GM12878 (cell line): ENCODE results near the gene FERMT3. TPM values are rescaled to one million over a fixed set of nuclear protein-coding genes. Genes with fewer than 3 reads are reported as not detected.
A peak's percentile ranks its signal among the peaks of the same experiment; 100 is the strongest.

Source experiments
- ATAC-seq: fragments of 200-7000 bp; cut with Tn5 transposase; 3 replicates; pipeline ENCODE4 v1.9.1; 2020; ENCODE audit warnings: mild to moderate bottlenecking, moderate library complexity
- BruUV-seq: library from RNA; stranded (reverse); fragments of 400-500 nt; replicated peaks from 2 replicates; lab custom pipeline; 2021; lab: Mats Ljungman, UMichigan
- CTCF ChIA-PET: fragments of 300-600 bp; sonication (Branson Sonifier 250); formaldehyde crosslinking; extraction: SDS; loops from one replicate; lab custom pipeline; 2021; ENCODE audit warnings: inconsistent platforms; lab: Yijun Ruan, JAX
- POLR2A ChIA-PET: fragments of 350-600 bp; formaldehyde crosslinking; extraction: SDS; loops from one replicate; lab custom pipeline; 2021; ENCODE audit warnings: inconsistent platforms; lab: Charles Lee
- RAD21 ChIA-PET: fragments of 300-600 bp; sonication (Branson Sonifier 250); formaldehyde crosslinking; loops from one replicate; lab custom pipeline; 2023; ENCODE audit warnings: antibody characterized with exemption; ENCODE audit not compliant: unreplicated experiment; lab: Charles Lee
- SMC1A ChIA-PET: fragments of 300-600 bp; sonication (Branson Sonifier 250); formaldehyde crosslinking; loops from one replicate; lab custom pipeline; 2023; ENCODE audit not compliant: unreplicated experiment, uncharacterized antibody; lab: Charles Lee
- DNase-seq: peaks from one replicate; pipeline ENCODE4 v3.0.0-alpha.2; 2011; ENCODE audit warnings: low read depth, low spot score
- FAIRE-seq: peaks from 3 replicates; lab custom pipeline; 2011; peaks lifted over from hg19 to GRCh38; lab: Jason Lieb, UNC
- H2AFZ ChIP-seq: 2 replicates; pipeline ENCODE4 v1.6.0; 2011; ENCODE audit warnings: low read depth, low read length, control low read depth; ENCODE audit not compliant: control insufficient read depth
- H3K27ac ChIP-seq: 2 replicates; pipeline ENCODE4 v1.5.1; 2011; ENCODE audit warnings: control low read depth; ENCODE audit not compliant: control insufficient read depth, insufficient read depth
- H3K27me3 ChIP-seq, 2 experiments: replicated peaks in 1 of 2; 2 replicates each; pipeline versions ENCODE4 v1.6.0 to v1.6.1; 2011; ENCODE audit warnings: low read length in 1 of 2; ENCODE audit not compliant: control insufficient read depth in 2 of 2, insufficient read depth in 2 of 2
- H3K36me3 ChIP-seq, 2 experiments: 2 replicates each; pipeline ENCODE4 v1.5.1; 2011; ENCODE audit warnings: low read length in 1 of 2; ENCODE audit not compliant: control insufficient read depth in 2 of 2, insufficient read depth in 2 of 2
- H3K4me1 ChIP-seq: 2 replicates; pipeline ENCODE4 v1.6.1; 2011; ENCODE audit warnings: mild to moderate bottlenecking, low read length, moderate library complexity, mixed read lengths; ENCODE audit not compliant: control insufficient read depth, insufficient read depth
- H3K4me2 ChIP-seq: 2 replicates; pipeline ENCODE4 v1.6.0; 2011; ENCODE audit warnings: control low read depth; ENCODE audit not compliant: control insufficient read depth, insufficient read depth
- H3K4me3 ChIP-seq: fragments of 200-600 bp; sonication (generic); 2 replicates; pipeline ENCODE4 v1.5.1; 2016
- H3K79me2 ChIP-seq: 2 replicates; pipeline ENCODE4 v1.6.0; 2011; ENCODE audit warnings: low read length; ENCODE audit not compliant: control insufficient read depth, insufficient read depth
- H3K9ac ChIP-seq: 2 replicates; pipeline ENCODE4 v1.8.0; 2011; ENCODE audit warnings: low read length, control low read depth, mixed read lengths; ENCODE audit not compliant: control insufficient read depth, insufficient read depth
- H3K9me3 ChIP-seq: replicated peaks from 3 replicates; pipeline ENCODE4 v1.5.1; 2011; ENCODE audit warnings: mild to moderate bottlenecking, low read length; ENCODE audit not compliant: control insufficient read depth, insufficient read depth
- H4K20me1 ChIP-seq: 2 replicates; pipeline ENCODE4 v1.6.0; 2011; ENCODE audit not compliant: control insufficient read depth, insufficient read depth
- BCL11A ChIP-seq: IDR thresholded peaks from 2 replicates; pipeline ENCODE4 v1.6.1; 2011; ENCODE audit warnings: low read depth, low read length
- CBFB ChIP-seq: IDR thresholded peaks from 2 replicates; pipeline ENCODE4 v1.6.1; 2016; ENCODE audit warnings: antibody characterized with exemption, low read depth
- IRF4 ChIP-seq: IDR thresholded peaks from 2 replicates; pipeline ENCODE4 v1.6.1; 2011; ENCODE audit warnings: low read depth, low read length
- JUND ChIP-seq: IDR thresholded peaks from 2 replicates; pipeline ENCODE4 v1.6.1; 2012; ENCODE audit warnings: low read depth, mild to moderate bottlenecking, low read length, improper control_type of control experiment, moderate library complexity
- LARP7 ChIP-seq: fragments of 450-650 bp; IDR thresholded peaks from 2 replicates; pipeline ENCODE4 v1.6.1; 2017; ENCODE audit warnings: mild to moderate bottlenecking
- POLR2AphosphoS2 ChIP-seq: IDR thresholded peaks from 2 replicates; pipeline ENCODE4 v1.6.1; 2011; ENCODE audit warnings: low read depth, mild to moderate bottlenecking, low read length, improper control_type of control experiment, moderate library complexity
- SIX5 ChIP-seq: IDR thresholded peaks from 2 replicates; pipeline ENCODE4 v1.6.1; 2011; ENCODE audit warnings: mild to moderate bottlenecking, low read depth, low read length, moderate library complexity; ENCODE audit not compliant: severe bottlenecking
- SP1 ChIP-seq: IDR thresholded peaks from one replicate; pipeline ENCODE4 v1.6.1; 2011; ENCODE audit warnings: low read depth, low read length
- WRNIP1 ChIP-seq: IDR thresholded peaks from 2 replicates; pipeline ENCODE4 v1.6.1; 2011; ENCODE audit warnings: low read depth, low read length, improper control_type of control experiment, borderline replicate concordance
- ZBED1 ChIP-seq: IDR thresholded peaks from 2 replicates; pipeline ENCODE4 v1.6.1; 2016; ENCODE audit warnings: borderline replicate concordance
- ZNF217 ChIP-seq: fragments of 450-650 bp; IDR thresholded peaks from 2 replicates; pipeline ENCODE4 v1.6.1; 2017; ENCODE audit warnings: antibody characterized with exemption, mild to moderate bottlenecking
- WGBS: methylation state at CpG from one replicate; pipeline ENCODE4 v1.1.6; 2016; ENCODE audit warnings: low lambda C conversion rate; ENCODE audit not compliant: insufficient replicate concordance, insufficient coverage; ENCODE audit errors: missing lambda C conversion rate; 5-methylcytosine and 5-hydroxymethylcytosine counted together
- in situ Hi-C: fragments of 300-500 bp; cut with MboI; formaldehyde crosslinking; loops from 9 replicates; pipeline ENCODE4 v1.14.3; 2018; ENCODE audit warnings: mixed read lengths
- intact Hi-C: fragments of 100-400 bp; cut with micrococcal nuclease; formaldehyde crosslinking; loops from one replicate; pipeline ENCODE4 v1.14.2; 2022; ENCODE audit not compliant: unreplicated experiment
- polyA plus RNA-seq, 11 experiments: library from polyadenylated mRNA; depleted of rRNA in 4 of 11; unstranded in 6 of 11; stranded (reverse) in 5 of 11; fragments of >200 nt; fragmentation: Nextera tagmentation in 4 of 11; fragmentation: Illumina TruSeq in 1 of 11; extraction: Ambion mirVana in 4 of 11; extraction: Trizol in 1 of 11; gene quantifications; 1 replicate in 1 of 11; 2 replicates in 10 of 11; pipeline versions ENCODE4 v1.2.1 to v1.2.3, GENCODE V29; 2011 to 2016; ENCODE audit warnings: inconsistent platforms in 2 of 11, missing spikeins in 2 of 11, low read depth in 1 of 11
- total RNA-seq, 4 experiments: library from RNA; depleted of rRNA in 3 of 4; stranded (reverse); fragments of >200 nt in 3 of 4; fragmentation: Illumina TruSeq in 1 of 4; extraction: Trizol in 1 of 4; gene quantifications; 2 replicates each; pipeline versions ENCODE4 v1.2.1 to v1.2.3, GENCODE V29; 2013 to 2021
- TF ChIP-seq, protein P1 (sequence below), 3 experiments: IDR thresholded peaks in 2 of 3; conservative IDR thresholded peaks in 1 of 3; 2 replicates each; pipeline ENCODE4 v1.5.1; 2011; ENCODE audit warnings: low read depth in 3 of 3, low read length in 3 of 3, mild to moderate bottlenecking in 3 of 3, control low read depth in 2 of 3, moderate library complexity in 2 of 3, inconsistent platforms in 1 of 3, mixed read lengths in 1 of 3; ENCODE audit not compliant: control insufficient read depth in 2 of 3, insufficient read depth in 1 of 3; ENCODE audit errors: extremely low read depth in 1 of 3
- TF ChIP-seq, protein P2 (sequence below): IDR thresholded peaks from 2 replicates; pipeline ENCODE4 v1.6.1; 2011; ENCODE audit warnings: low read depth, low read length, improper control_type of control experiment, borderline replicate concordance
- TF ChIP-seq, protein P3 (sequence below): fragments of 450-650 bp; formaldehyde crosslinking; IDR thresholded peaks from 2 replicates; pipeline ENCODE4 v1.5.0; 2022; ENCODE audit warnings: mild to moderate bottlenecking, missing genetic modification characterization
- TF ChIP-seq, protein P4 (sequence below): fragments of 450-650 bp; IDR thresholded peaks from 2 replicates; pipeline ENCODE4 v1.6.1; 2016; ENCODE audit warnings: mild to moderate bottlenecking, moderate library complexity, borderline replicate concordance

Gene FERMT3
- total and polyA plus RNA-seq, 10 of the 15 experiments (the other 5 are each of a cell fraction or from before 2014, with no cell fraction given), result 2.0 to 211 (median 114) TPM

DNA sequence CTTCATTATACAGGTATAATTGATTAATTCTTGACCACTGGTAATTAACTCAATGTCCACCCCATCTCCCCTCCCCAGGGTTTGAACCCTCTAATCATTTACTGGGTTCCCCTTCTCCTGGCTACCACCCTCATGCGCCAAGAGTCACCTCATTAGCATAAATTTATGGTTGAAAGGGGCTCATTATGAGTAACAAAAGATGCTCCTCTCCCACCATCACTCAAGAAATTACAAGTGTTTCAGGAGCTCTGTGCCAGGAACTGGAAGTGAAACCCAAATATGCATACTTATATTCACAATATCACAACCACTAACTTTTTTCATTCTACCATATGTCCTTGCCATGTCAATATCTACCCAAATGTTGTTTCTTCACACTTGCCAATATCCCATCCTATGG is 28.3 kb upstream of the FERMT3 start:
- Histone ChIP-seq H3K79me2 (peaks cover 4% of the 10 kb centered on the region), H2AFZ (no peak overlapping the region), H3K36me3 (no peaks in the 10 kb centered on the region), H3K9me3 (no peaks in the 10 kb centered on the region; the same call in 2 of the 3 replicates), H3K4me2 (0 out of 2 replicates have a peak overlapping the region, but pooled peaks have one; percentile 47), H3K4me1 (peaks cover 20% of the 10 kb centered on the region), H3K4me3 (no peak overlapping the region), H3K27ac (no peak overlapping the region), H4K20me1 (no peaks in the 10 kb centered on the region), H3K27me3 (no peaks in the 10 kb centered on the region), H3K9ac (no peak overlapping the region)
- 0% methylated on average over 1 of the region's 1 CpG for WGBS
- intact Hi-C loops, result no loop called here
- ChIA-PET POLR2A (no interaction called here), SMC1A (no interaction called here), RAD21 (interaction anchor here (1.1 kb wide), 1 partner anchor 29 kb away, joined by 3 read pairs; the partner anchor contains the start of gene FERMT3), CTCF (interaction anchor here (1.0 kb wide), 1 partner anchor 271 kb away, joined by 3 read pairs; no protein-coding TSS in a partner anchor)
- in situ Hi-C loops, result no loop called here
- no TSS peak for BruUV-seq
- DNase-seq (no peak), FAIRE-seq (no peak), ATAC-seq (peak; percentile 66)
- TF ChIP-seq, protein P1, sequence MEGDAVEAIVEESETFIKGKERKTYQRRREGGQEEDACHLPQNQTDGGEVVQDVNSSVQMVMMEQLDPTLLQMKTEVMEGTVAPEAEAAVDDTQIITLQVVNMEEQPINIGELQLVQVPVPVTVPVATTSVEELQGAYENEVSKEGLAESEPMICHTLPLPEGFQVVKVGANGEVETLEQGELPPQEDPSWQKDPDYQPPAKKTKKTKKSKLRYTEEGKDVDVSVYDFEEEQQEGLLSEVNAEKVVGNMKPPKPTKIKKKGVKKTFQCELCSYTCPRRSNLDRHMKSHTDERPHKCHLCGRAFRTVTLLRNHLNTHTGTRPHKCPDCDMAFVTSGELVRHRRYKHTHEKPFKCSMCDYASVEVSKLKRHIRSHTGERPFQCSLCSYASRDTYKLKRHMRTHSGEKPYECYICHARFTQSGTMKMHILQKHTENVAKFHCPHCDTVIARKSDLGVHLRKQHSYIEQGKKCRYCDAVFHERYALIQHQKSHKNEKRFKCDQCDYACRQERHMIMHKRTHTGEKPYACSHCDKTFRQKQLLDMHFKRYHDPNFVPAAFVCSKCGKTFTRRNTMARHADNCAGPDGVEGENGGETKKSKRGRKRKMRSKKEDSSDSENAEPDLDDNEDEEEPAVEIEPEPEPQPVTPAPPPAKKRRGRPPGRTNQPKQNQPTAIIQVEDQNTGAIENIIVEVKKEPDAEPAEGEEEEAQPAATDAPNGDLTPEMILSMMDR (IDR thresholded peaks at IDR 0.05 in 2 of 3, conservative IDR thresholded peaks at IDR 0.05 in 1 of 3; ENCODE audit: control insufficient read depth in 2 of 3, extremely low read depth in 1 of 3, insufficient read depth in 1 of 3, low read depth in 3 of 3, low read length in 3 of 3), result no peak
- 0 out of 2 replicates have a peak, but pooled peaks have one; percentile 40 for TF ChIP-seq IRF4
- TF ChIP-seq, protein P2, sequence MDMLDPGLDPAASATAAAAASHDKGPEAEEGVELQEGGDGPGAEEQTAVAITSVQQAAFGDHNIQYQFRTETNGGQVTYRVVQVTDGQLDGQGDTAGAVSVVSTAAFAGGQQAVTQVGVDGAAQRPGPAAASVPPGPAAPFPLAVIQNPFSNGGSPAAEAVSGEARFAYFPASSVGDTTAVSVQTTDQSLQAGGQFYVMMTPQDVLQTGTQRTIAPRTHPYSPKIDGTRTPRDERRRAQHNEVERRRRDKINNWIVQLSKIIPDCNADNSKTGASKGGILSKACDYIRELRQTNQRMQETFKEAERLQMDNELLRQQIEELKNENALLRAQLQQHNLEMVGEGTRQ, result no peak
- no peak for TF ChIP-seq WRNIP1
- TF ChIP-seq, protein P3, sequence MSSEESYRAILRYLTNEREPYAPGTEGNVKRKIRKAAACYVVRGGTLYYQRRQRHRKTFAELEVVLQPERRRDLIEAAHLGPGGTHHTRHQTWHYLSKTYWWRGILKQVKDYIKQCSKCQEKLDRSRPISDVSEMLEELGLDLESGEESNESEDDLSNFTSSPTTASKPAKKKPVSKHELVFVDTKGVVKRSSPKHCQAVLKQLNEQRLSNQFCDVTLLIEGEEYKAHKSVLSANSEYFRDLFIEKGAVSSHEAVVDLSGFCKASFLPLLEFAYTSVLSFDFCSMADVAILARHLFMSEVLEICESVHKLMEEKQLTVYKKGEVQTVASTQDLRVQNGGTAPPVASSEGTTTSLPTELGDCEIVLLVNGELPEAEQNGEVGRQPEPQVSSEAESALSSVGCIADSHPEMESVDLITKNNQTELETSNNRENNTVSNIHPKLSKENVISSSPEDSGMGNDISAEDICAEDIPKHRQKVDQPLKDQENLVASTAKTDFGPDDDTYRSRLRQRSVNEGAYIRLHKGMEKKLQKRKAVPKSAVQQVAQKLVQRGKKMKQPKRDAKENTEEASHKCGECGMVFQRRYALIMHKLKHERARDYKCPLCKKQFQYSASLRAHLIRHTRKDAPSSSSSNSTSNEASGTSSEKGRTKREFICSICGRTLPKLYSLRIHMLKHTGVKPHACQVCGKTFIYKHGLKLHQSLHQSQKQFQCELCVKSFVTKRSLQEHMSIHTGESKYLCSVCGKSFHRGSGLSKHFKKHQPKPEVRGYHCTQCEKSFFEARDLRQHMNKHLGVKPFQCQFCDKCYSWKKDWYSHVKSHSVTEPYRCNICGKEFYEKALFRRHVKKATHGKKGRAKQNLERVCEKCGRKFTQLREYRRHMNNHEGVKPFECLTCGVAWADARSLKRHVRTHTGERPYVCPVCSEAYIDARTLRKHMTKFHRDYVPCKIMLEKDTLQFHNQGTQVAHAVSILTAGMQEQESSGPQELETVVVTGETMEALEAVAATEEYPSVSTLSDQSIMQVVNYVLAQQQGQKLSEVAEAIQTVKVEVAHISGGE (CRISPR knock-in tag), result no peak
- no peak for TF ChIP-seq SIX5
- TF ChIP-seq ZNF217, result no peak
- TF ChIP-seq, protein P4, sequence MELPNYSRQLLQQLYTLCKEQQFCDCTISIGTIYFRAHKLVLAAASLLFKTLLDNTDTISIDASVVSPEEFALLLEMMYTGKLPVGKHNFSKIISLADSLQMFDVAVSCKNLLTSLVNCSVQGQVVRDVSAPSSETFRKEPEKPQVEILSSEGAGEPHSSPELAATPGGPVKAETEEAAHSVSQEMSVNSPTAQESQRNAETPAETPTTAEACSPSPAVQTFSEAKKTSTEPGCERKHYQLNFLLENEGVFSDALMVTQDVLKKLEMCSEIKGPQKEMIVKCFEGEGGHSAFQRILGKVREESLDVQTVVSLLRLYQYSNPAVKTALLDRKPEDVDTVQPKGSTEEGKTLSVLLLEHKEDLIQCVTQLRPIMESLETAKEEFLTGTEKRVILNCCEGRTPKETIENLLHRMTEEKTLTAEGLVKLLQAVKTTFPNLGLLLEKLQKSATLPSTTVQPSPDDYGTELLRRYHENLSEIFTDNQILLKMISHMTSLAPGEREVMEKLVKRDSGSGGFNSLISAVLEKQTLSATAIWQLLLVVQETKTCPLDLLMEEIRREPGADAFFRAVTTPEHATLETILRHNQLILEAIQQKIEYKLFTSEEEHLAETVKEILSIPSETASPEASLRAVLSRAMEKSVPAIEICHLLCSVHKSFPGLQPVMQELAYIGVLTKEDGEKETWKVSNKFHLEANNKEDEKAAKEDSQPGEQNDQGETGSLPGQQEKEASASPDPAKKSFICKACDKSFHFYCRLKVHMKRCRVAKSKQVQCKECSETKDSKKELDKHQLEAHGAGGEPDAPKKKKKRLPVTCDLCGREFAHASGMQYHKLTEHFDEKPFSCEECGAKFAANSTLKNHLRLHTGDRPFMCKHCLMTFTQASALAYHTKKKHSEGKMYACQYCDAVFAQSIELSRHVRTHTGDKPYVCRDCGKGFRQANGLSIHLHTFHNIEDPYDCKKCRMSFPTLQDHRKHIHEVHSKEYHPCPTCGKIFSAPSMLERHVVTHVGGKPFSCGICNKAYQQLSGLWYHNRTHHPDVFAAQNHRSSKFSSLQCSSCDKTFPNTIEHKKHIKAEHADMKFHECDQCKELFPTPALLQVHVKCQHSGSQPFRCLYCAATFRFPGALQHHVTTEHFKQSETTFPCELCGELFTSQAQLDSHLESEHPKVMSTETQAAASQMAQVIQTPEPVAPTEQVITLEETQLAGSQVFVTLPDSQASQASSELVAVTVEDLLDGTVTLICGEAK, result no peak
- no peak for TF ChIP-seq CBFB
- no peak for TF ChIP-seq BCL11A
- TF ChIP-seq POLR2AphosphoS2, result no peak
- TF ChIP-seq ZBED1, result no peak
- no peak for TF ChIP-seq JUND
- TF ChIP-seq SP1, result no peak
- TF ChIP-seq LARP7, result no peak
